HG03469 (cell line): Measurements from ENCODE around the gene FBXO45.
"Not testable (repeated sequence)": the region's sequence is repeated elsewhere in the genome, so short reads cannot be mapped to it uniquely, and the experiment has no call there.

Experiments
- ATAC-seq: cut with Tn5 transposase; IDR thresholded peaks from one replicate; pipeline ENCODE4 v1.9.1; 2021; ENCODE audit warnings: mild to moderate bottlenecking, moderate library complexity, moderate number of reproducible peaks; ENCODE audit not compliant: unreplicated experiment

The FBXO45 gene

GRCh38 chr3:196615234-196615633 is 46.8 kb downstream of the FBXO45 start:
- not testable (repeated sequence) for ATAC-seq

- no peak for ATAC-seq
Measured at GRCh38 chr3:196617256-196617655, 48.8 kb downstream of the FBXO45 start.

- no peak for ATAC-seq
Measured at GRCh38 chr3:196619223-196619622, 50.8 kb downstream of the FBXO45 start.

- not testable (repeated sequence) for ATAC-seq
Measured at GRCh38 chr3:196619627-196620026, 51.2 kb downstream of the FBXO45 start.

- no peak for ATAC-seq
Measured at GRCh38 chr3:196620161-196620604, 51.7 kb downstream of the FBXO45 start.

- ATAC-seq = no peak
Measured at GRCh38 chr3:196620684-196621083, 52.2 kb downstream of the FBXO45 start.

- ATAC-seq = no peak
Measured at GRCh38 chr3:196621611-196622010, 53.2 kb downstream of the FBXO45 start.

GRCh38 chr3:196624067-196624790 is 55.8 kb downstream of the FBXO45 start:
- ATAC-seq = no peak

GRCh38 chr3:196624907-196625306 is 56.4 kb downstream of the FBXO45 start:
- no peak for ATAC-seq

GRCh38 chr3:196625331-196625730 is 56.9 kb downstream of the FBXO45 start:
- ATAC-seq = no peak

GRCh38 chr3:196627918-196628231 is 59.4 kb downstream of the FBXO45 start:
- no peak for ATAC-seq

GRCh38 chr3:196629228-196629627 is 60.8 kb downstream of the FBXO45 start:
- no peak for ATAC-seq

GRCh38 chr3:196631682-196632045 is 63.2 kb downstream of the FBXO45 start:
- ATAC-seq = no peak

- peak; percentile 56 for ATAC-seq
Measured at GRCh38 chr3:196632046-196632751, 63.7 kb downstream of the FBXO45 start.

GRCh38 chr3:196633555-196634151 is 65.2 kb downstream of the FBXO45 start:
- no peak for ATAC-seq

- ATAC-seq = no peak
Measured at GRCh38 chr3:196634224-196634623, 65.8 kb downstream of the FBXO45 start.

GRCh38 chr3:196634829-196635228 is 66.4 kb downstream of the FBXO45 start:
- no peak for ATAC-seq

- no peak for ATAC-seq
Measured at GRCh38 chr3:196636369-196637349, 68.2 kb downstream of the FBXO45 start.

GRCh38 chr3:196637941-196638340 is 69.5 kb downstream of the FBXO45 start:
- ATAC-seq = not testable (repeated sequence)
